ENCODE results near the gene PTPRT. TPM values are rescaled to one million over a fixed set of nuclear protein-coding genes. Genes with fewer than 3 reads are reported as not detected.

The PTPRT gene
- polyA plus RNA-seq, 1 experiment: not detected

- Histone ChIP-seq H3K27me3 (ENCODE audit: control insufficient read depth, insufficient read depth, low read length) (no peaks in the 10 kb centered on the region), H3K4me3 (ENCODE audit: low read depth, low read length) (no peak overlapping the region), H3K36me3 (ENCODE audit: control insufficient read depth, insufficient read depth, low read length) (no peaks in the 10 kb centered on the region)
- CTCF ChIA-PET: no interaction called here
- no peak for DNase-seq (ENCODE audit: low read depth)
- TF ChIP-seq CTCF (IDR thresholded peaks at IDR 0.05; ENCODE audit: insufficient read depth, low read depth, low read length): no peak
- POLR2A ChIA-PET: no interaction called here
Measured at GRCh38 chr20:42510686-42511085, 679.0 kb downstream of the PTPRT start.

- POLR2A ChIA-PET: no interaction called here
- Histone ChIP-seq H3K4me3 (ENCODE audit: low read depth, low read length) (no peak overlapping the region), H3K36me3 (ENCODE audit: control insufficient read depth, insufficient read depth, low read length) (no peaks in the 10 kb centered on the region), H3K27me3 (ENCODE audit: control insufficient read depth, insufficient read depth, low read length) (no peaks in the 10 kb centered on the region)
- no peak for DNase-seq (ENCODE audit: low read depth)
- CTCF ChIA-PET: no interaction called here
- no peak for TF ChIP-seq CTCF (IDR thresholded peaks at IDR 0.05; ENCODE audit: insufficient read depth, low read depth, low read length)
Measured at GRCh38 chr20:42507874-42508273, 681.8 kb downstream of the PTPRT start.

GRCh38 chr20:42506397-42506796, 683.3 kb downstream of the PTPRT start:
- Histone ChIP-seq H3K4me3 (ENCODE audit: low read depth, low read length) (no peak overlapping the region), H3K36me3 (ENCODE audit: control insufficient read depth, insufficient read depth, low read length) (no peaks in the 10 kb centered on the region), H3K27me3 (ENCODE audit: control insufficient read depth, insufficient read depth, low read length) (no peaks in the 10 kb centered on the region)
- ChIA-PET POLR2A (no interaction called here), CTCF (no interaction called here)
- no peak for DNase-seq (ENCODE audit: low read depth)
- no peak for TF ChIP-seq CTCF (IDR thresholded peaks at IDR 0.05; ENCODE audit: insufficient read depth, low read depth, low read length)

GRCh38 chr20:42502591-42502990, 687.1 kb downstream of the PTPRT start:
- POLR2A ChIA-PET: no interaction called here
- no peak for DNase-seq (ENCODE audit: low read depth)
- TF ChIP-seq CTCF (IDR thresholded peaks at IDR 0.05; ENCODE audit: insufficient read depth, low read depth, low read length): no peak
- Histone ChIP-seq H3K4me3 (ENCODE audit: low read depth, low read length) (no peak overlapping the region), H3K27me3 (ENCODE audit: control insufficient read depth, insufficient read depth, low read length) (no peaks in the 10 kb centered on the region), H3K36me3 (ENCODE audit: control insufficient read depth, insufficient read depth, low read length) (no peaks in the 10 kb centered on the region)
- CTCF ChIA-PET: no interaction called here

GRCh38 chr20:42496595-42496994, 693.1 kb downstream of the PTPRT start:
- no peak for TF ChIP-seq CTCF (IDR thresholded peaks at IDR 0.05; ENCODE audit: insufficient read depth, low read depth, low read length)
- POLR2A ChIA-PET: no interaction called here
- no peak for DNase-seq (ENCODE audit: low read depth)
- CTCF ChIA-PET: no interaction called here
- no peak overlapping the region for H3K4me3 ChIP-seq (ENCODE audit: low read depth, low read length)
- H3K36me3 ChIP-seq (ENCODE audit: control insufficient read depth, insufficient read depth, low read length): no peaks in the 10 kb centered on the region
- no peaks in the 10 kb centered on the region for H3K27me3 ChIP-seq (ENCODE audit: control insufficient read depth, insufficient read depth, low read length)

Data from BJ (cell line).